GM19099 (cell line): Measurements from ENCODE around the gene NR6A1.

Experiments
- POLR2A ChIP-seq: IDR thresholded peaks from 3 replicates; pipeline ENCODE4 v1.6.1; 2011; ENCODE audit warnings: low read depth; ENCODE audit not compliant: insufficient read length; ENCODE audit errors: extremely low read depth

The NR6A1 gene

DNA sequence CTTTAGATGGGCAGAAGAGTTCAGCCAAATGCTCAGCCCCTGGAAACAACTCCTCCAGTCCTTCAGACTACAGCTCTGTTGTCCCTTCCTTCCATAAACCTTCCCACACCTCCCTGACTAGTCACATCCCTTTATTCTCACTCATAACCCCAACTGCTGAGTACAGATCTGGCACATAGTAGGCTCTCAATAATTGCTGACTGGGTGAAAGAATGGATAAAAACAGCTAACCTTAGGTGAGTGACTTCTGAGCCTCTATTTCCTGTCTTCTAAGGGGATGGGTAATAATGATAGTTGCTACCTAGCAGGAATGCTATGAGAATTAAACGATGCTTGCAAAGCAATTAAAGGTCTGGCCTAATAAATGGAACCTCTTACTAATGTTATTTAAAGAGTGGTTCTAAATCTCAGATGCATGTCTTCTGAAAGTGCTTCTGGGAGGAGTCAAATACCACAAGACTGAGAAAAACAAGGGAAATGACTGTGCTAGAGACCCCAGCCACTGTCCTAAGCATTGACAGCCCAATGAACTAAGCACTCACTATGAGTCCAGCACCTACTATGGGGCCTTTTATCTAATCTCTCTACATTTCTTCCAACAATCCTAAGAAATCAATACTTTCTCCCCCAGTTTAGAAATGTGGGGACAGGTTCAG is 2.5 kb upstream of the NR6A1 start:
- no peak for TF ChIP-seq POLR2A

DNA sequence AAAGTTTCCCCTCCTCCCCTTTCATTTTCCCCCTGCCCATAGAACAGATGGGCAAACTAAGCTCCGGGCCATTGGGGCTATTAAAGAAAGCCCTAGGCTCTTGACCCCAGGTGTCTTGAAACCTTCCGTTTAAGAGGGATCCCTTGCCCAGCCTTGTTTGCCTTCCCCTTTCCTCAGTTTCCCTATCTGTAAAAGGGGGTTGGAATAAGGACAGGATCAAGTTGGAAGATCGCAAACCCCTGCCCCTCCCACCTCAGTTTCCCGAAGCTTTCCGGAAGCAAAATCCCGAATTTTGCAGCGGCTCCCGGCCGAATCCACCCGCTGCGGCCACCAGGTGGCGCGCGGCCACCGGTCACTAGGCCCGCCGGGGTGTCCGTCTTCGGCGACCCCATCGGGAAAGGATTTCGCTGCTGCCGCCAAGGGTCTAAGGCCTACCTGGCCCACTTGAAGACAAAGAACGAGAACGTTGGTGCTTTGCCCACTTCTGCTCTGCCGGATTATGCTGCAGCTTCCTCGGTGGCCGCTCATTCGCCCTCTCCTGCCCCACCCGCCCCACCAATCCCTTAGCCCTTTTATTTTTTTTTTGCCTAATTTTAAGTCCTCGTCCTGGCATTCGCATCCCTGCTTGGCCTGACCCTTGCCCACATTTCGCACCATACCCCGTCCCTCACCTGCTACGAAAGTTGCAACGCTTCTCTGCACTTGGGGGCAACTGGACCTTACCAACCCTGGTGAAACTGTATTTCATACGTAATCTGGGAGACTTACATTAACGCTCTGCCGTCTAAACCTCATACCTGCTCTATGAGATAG is 962 bp upstream of the NR6A1 start:
- TF ChIP-seq POLR2A: no peak

DNA sequence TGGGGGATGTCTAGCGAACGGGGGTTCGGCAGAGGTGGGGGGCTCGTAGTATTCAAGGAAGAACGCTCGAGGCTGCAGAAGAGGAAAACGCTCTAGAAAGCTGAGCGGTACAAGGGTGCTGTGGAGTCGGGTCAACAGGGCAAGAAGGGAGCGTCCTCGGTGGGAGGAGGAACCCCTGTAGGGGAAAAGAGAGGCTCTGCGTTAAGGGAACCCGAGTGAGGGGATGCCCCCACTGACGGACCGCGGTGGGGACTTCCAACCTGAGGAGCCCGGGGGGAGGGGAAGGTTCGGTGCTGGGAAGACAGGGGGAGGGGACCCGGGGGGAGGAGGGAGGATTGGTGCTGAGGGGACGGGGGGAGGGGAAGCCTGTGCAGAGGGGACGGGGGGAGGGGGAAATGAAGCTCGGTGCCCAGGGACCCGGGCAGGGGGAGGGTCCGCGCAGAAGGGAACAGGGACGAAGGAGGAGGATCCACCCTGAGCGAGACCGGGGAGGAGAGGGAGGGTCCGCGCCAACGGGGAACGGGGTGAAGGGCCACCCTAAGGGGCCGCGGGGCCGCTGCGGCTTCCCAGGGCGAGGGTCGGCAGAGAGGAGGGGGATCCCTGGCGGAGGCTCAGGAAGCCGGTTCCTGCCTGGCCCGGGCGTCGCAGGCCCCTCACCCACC is 621 bp downstream of the NR6A1 start:
- TF ChIP-seq POLR2A: no peak

DNA sequence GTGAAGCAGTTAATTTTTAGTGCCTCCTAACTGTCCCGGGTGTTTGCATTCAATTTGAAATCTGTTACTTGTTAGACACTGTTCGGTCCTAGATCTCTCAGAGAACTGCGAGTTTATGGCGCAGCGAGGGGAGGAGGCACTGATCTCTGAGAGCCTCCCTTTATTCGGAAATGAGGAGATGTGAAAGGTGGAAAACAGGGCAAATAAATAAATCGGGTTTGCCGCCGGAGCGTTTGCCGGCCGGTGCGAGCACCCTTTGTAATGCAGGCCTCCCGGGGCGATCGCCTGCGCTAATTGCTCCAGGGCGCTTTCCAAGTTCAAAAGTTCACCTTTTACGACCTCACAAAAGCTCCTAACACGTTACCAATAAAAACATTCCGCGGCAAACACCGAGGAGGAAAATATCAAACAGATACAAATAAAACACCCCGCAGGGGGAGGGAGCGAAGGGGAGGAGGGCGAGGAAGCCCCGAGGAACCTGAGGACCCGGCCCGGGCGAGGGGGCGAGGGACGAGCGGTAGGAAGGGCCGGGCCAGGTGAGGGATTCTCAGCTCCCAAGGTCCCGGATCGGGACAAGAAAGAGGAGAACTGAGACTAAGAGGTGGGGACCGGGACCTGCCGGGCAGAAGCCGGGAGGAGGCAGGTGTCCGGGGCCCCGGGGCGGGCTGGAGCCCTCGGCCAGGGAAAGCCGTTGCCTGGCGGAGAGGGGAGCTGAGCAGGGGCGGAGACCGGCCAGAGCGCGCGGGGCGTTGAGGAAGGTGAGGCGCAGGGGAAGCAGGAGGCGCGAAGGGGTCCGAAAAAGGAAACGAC is 1.4 kb downstream of the NR6A1 start:
- TF ChIP-seq POLR2A: no peak

DNA sequence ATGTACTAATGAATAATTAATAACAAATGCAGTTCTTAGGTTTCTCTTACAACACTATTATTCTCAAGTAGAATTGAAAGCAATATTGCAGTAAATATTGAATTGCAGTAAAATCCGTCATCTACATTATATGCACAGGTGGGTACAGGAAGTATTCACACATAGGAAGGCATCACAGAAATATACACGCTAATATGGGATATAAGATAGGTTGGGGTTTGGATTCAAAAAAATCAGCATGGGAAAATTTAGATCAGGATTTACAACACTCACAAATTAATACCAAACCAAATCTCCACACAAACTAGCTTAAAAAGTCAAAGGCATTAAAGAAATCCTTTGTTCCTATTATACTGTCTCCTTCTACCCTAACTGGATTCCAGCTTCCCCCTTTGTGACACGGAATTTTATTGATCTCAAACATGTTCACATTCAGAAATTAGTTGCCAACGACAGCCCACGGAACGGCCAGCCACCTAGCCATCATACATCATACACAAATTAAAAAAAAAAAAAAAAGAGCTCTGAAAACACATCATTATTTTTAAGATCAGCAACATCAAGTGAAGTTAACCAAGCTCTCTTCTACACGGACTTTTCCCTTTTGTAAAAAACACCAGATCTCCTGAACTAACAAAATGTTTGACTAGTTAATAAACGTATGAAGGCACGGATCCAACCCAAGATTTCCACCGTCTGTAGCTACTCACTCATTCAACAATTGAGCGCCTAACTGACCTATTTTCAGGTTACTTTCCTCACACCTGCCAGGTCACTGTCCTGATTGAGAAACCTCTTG is 2.2 kb downstream of the NR6A1 start:
- TF ChIP-seq POLR2A: no peak

DNA sequence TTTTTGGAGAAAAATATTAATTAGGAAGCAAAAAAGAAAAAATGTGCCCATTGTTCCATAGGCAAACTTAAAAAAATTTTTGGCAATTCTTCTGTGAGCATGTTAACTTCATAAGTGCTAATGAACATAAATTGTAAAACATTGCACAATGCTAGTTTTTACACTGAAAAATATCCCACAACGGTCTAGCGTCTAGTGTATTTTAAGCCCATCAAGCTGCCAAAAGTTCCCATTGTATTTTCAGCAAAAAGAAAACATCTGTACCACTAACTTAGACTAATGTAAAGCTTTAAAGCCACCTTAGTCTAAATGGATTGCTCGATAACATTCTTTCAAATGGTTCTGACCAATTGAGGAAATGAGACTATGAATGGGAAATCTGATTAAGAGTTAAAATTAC is 2.8 kb downstream of the NR6A1 start:
- no peak for TF ChIP-seq POLR2A

DNA sequence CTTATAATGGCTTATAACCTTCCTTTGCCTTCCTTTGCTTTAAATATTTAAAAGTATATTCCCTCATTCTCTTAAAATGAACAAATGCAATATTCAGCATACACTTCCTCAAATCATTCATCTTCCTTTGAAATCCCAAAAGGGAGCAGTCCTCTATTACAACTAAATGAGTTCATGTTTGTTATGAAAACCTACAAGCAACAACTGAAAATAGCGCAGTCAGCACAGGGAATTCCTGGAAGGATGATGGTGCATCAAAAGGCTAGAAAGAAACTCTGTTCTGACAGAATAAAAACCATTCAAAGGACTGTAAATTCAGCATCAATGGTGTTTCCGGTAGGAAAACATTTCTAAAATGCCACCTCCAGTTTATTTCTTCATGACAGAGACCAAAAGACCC is 3.3 kb downstream of the NR6A1 start:
- TF ChIP-seq POLR2A: no peak

DNA sequence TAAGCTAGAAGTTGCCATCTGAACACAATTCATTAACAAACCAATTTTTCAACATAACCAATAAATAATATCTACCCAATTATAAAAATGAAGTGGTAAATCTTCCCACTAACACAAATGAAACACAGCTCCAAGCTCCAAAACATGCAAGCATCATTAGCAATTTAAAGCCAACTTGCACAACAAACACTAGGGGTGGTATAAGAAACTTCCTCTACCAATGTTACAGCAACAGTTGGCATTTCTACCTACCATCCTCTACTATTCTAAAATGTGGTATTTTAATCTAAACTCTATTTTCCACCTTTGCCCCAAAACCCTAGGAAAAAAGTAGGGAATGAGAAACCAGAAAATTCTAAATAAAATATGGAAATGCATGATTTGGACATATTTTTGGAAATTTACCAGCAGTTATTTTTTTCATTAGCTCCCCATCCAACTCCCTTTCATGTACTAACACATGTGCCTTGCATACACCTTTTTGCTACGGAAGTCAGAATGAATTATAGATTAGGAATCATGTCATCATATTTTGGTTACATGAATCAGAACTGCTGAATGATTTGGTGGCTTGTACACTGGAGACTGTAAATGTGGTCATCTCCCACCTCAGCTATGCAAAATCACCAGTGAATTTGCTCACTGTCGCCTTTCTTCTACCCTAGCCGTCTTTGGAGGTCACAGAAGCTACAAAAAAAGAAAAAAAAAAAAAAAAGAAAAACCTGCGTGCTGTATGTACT is 4.1 kb downstream of the NR6A1 start:
- TF ChIP-seq POLR2A: no peak

DNA sequence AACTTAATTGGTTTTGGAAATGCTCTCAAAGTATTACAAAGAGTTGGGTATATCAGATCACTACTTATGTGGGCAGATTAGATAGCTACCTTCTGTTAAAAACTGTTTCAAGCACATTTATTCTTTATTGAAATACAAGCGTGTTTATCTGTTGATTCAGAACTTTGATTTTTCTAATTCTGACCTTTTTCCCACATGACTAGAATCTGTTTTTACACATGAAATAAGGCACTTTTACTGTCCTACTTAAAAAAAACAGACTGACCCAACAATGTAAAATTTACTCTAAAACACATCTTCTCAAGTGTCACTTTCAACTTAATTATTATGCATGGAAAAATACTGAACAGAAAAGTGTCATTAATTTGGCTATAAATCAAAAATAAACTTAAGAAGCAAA is 4.8 kb downstream of the NR6A1 start:
- TF ChIP-seq POLR2A: no peak

DNA sequence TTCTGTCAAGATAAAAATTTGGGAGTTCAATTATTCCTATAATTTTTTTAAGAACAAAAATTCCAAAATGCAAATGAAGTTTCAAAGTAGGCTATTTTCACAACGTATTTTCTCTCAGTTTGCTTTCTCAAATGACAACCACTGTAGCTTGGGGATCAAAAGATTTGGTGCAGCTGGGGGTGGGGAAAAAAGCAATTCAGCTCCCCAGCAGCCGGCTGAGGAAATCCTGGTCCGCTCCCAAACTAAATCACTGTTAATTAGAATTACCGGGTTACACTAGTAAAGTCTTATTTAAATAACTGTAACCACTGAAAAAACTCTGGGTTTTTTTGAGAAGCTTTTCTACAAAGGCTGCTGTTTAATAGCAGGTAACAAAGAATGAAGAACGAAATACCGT is 5.7 kb downstream of the NR6A1 start:
- no peak for TF ChIP-seq POLR2A

DNA sequence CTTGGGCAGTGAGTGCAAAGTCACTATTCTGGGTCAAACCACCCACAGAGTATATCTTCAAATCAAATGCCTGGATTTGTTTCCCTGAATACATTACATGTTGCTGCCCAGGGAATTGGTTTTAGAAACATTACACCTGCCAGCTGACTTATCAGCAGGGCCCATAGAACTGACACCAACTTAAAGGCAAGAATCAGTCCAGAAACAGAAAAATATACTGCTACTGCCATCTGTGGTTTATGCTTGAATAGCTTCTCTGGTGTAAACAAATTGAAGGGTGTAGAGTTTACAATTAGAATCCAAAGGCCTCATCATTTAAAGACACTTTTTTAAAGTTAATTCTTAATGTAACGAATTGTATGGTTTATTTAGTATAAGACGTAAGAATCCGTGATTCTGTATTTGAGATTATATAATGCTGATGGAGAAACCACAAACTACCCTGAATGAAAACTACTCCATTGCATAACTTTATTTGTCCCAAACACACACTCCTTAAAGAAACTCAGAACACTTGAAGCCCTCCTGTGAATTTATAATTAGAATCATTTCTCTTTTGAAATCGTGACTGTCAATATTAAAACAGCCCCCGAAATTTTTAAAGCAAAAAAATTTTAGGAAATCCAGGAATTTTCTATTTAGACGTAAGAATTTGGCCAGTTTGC is 6.2 kb downstream of the NR6A1 start:
- TF ChIP-seq POLR2A: no peak

DNA sequence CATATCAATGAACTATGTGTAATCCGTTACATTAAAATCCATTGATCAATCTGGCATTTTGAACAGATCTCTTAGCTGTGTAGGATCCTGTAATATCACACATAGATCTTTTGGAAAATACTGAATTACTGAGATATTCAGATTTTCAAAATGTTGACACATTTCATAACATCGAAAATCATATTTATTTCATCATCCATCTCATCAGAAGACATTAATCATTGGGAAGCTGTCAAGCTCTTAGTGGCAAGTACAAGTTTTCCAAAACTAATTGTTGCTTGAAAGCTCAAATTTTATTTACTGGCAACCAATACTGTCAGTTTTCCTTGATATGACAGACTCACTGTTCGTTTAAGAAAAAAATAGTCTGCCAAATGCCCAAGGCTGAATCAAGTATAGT is 8.5 kb downstream of the NR6A1 start:
- no peak for TF ChIP-seq POLR2A

DNA sequence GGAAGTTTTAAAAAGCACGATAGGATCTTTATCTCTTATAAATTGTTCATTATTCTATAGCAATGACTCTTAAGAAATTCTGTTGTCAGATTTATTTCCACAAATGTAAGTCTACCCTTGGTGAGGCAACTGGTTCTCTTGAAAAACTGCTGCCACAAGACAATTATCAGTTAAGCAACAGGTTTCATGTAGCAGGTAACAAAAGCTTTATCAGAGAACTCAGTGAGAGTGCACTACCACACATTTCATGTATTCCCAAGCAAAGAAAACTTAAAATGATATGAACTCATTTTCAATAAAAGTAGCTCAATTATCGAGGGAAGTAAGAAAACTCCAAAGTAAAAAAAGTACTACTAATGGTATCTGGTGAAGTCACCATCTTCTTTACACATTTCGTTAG is 9.4 kb downstream of the NR6A1 start:
- no peak for TF ChIP-seq POLR2A
